Vagina (tissue), 2 donors: Measurements from ENCODE around the gene HES5. TPM values are rescaled to one million over a fixed set of nuclear protein-coding genes. Genes with fewer than 3 reads are reported as not detected.

Experiments used
- DNase-seq, 2 donors: peaks; one replicate each; pipeline ENCODE4 v3.0.0-alpha.2; 2017; ENCODE audit errors: extremely low spot score in 2 of 2
- H3K27ac ChIP-seq: fragments of 200-600 bp; sonication (generic); one replicate; pipeline ENCODE4 v1.5.1; 2019
- H3K27me3 ChIP-seq: fragments of 200-600 bp; sonication (generic); one replicate; pipeline ENCODE4 v1.5.1; 2019
- H3K36me3 ChIP-seq, 2 donors: fragments of 200-600 bp; sonication (generic); one replicate each; pipeline ENCODE4 v1.5.1; 2017 to 2019
- H3K4me1 ChIP-seq: fragments of 200-600 bp; sonication (generic); one replicate; pipeline ENCODE4 v1.5.1; 2019
- H3K4me3 ChIP-seq, 2 donors: fragments of 200-600 bp; sonication (generic); 1 replicate in 1 of 2; 2 replicates in 1 of 2; pipeline ENCODE4 v1.5.1; 2016 to 2019
- H3K9me3 ChIP-seq: fragments of 200-600 bp; sonication (generic); one replicate; pipeline ENCODE4 v1.5.1; 2019
- POLR2A ChIP-seq, 2 donors: fragments of 450-650 bp; IDR thresholded peaks; one replicate each; pipeline ENCODE4 v1.6.1; 2017; ENCODE audit warnings: antibody characterized with exemption in 2 of 2, mild to moderate bottlenecking in 2 of 2, moderate library complexity in 2 of 2
- POLR2AphosphoS5 ChIP-seq, 2 donors: sonication (generic); formaldehyde crosslinking; IDR thresholded peaks; one replicate each; pipeline ENCODE4 v1.9.0; 2017; ENCODE audit warnings: antibody characterized with exemption in 2 of 2, mild to moderate bottlenecking in 2 of 2, low read depth in 1 of 2; ENCODE audit not compliant: insufficient read depth in 1 of 2
- intact Hi-C: fragments of 100-400 bp; cut with DNase I; formaldehyde crosslinking; loops from one replicate; pipeline ENCODE4 v1.15.1; 2023
- total RNA-seq: library from RNA; depleted of rRNA; stranded (reverse); fragments of >200 nt; gene quantifications from one replicate; pipeline ENCODE4 v1.2.3, GENCODE V29; 2016
- TF ChIP-seq, protein P1 (sequence below), 3 experiments: fragments of 450-650 bp in 2 of 3; fragments of 200-600 bp in 1 of 3; sonication (generic) in 1 of 3; IDR thresholded peaks; one replicate each; pipeline ENCODE4 v1.5.1; 2017 to 2019; ENCODE audit warnings: antibody characterized with exemption in 3 of 3, mild to moderate bottlenecking in 2 of 3, moderate library complexity in 2 of 3

Gene HES5
- total RNA-seq, 1 donor from 2014 or later: not detected

DNA sequence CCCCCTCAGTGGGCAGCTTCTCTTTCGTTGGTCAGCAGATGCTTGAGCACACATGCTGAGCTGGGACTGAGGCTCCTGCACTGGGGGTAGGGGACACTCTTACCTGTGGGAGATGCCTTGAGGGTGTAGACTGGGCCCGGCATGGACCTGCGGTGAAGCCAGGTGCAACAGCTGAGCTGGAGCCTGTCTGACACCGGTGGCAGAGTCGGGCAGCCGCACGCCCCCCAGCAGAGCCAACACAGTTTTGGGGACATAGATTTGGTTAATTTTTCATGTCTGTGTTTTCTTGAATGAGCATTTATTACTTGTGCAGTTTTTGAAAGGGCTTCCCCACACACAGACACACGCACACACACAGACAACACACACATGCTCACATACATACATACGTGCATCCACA is 5.9 kb upstream of the HES5 start:
- no peaks in the 10 kb centered on the region for H3K36me3 ChIP-seq
- no peak overlapping the region for H3K4me3 ChIP-seq
- TF ChIP-seq, protein P1, sequence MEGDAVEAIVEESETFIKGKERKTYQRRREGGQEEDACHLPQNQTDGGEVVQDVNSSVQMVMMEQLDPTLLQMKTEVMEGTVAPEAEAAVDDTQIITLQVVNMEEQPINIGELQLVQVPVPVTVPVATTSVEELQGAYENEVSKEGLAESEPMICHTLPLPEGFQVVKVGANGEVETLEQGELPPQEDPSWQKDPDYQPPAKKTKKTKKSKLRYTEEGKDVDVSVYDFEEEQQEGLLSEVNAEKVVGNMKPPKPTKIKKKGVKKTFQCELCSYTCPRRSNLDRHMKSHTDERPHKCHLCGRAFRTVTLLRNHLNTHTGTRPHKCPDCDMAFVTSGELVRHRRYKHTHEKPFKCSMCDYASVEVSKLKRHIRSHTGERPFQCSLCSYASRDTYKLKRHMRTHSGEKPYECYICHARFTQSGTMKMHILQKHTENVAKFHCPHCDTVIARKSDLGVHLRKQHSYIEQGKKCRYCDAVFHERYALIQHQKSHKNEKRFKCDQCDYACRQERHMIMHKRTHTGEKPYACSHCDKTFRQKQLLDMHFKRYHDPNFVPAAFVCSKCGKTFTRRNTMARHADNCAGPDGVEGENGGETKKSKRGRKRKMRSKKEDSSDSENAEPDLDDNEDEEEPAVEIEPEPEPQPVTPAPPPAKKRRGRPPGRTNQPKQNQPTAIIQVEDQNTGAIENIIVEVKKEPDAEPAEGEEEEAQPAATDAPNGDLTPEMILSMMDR (IDR thresholded peaks at IDR 0.05): no peak
- TF ChIP-seq POLR2AphosphoS5 (IDR thresholded peaks at IDR 0.05; ENCODE audit: insufficient read depth in 1 of 2, low read depth in 1 of 2) (no peak), POLR2A (IDR thresholded peaks at IDR 0.05) (no peak)
- intact Hi-C loops: no loop called here
- H3K27ac ChIP-seq: no peak overlapping the region
- H3K27me3 ChIP-seq: no peaks in the 10 kb centered on the region
- no peaks in the 10 kb centered on the region for H3K9me3 ChIP-seq
- H3K4me1 ChIP-seq: peaks cover 54% of the 10 kb centered on the region
- DNase-seq: no peak

DNA sequence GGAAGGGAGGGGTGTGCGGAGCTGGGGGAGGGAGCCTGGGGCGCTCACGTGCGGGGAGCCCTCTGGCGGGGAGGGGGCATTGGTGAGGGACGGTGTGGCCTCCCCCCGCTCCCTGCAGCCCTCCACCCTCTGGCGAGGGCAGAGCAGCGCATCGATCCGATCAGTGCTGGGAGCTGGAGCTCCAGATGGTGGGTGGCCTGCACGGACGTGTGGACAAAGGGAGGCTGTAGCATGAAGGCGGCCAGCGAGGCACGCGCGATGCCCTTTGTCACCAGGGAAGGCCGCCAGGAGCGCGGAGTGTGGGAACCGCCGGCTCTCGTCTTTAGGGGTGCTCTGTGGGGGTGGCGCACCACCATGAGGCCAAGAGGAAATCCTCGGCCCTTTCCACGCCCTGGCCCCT is 5.4 kb upstream of the HES5 start:
- Histone ChIP-seq H3K27ac (no peak overlapping the region), H3K4me1 (peaks cover 54% of the 10 kb centered on the region), H3K36me3 (no peaks in the 10 kb centered on the region), H3K4me3 (no peak overlapping the region), H3K9me3 (no peaks in the 10 kb centered on the region), H3K27me3 (no peaks in the 10 kb centered on the region)
- DNase-seq: no peak
- intact Hi-C loops: no loop called here
- TF ChIP-seq, protein P1 (IDR thresholded peaks at IDR 0.05): no peak
- TF ChIP-seq POLR2A (IDR thresholded peaks at IDR 0.05) (no peak), POLR2AphosphoS5 (IDR thresholded peaks at IDR 0.05; ENCODE audit: insufficient read depth in 1 of 2, low read depth in 1 of 2) (no peak)

DNA sequence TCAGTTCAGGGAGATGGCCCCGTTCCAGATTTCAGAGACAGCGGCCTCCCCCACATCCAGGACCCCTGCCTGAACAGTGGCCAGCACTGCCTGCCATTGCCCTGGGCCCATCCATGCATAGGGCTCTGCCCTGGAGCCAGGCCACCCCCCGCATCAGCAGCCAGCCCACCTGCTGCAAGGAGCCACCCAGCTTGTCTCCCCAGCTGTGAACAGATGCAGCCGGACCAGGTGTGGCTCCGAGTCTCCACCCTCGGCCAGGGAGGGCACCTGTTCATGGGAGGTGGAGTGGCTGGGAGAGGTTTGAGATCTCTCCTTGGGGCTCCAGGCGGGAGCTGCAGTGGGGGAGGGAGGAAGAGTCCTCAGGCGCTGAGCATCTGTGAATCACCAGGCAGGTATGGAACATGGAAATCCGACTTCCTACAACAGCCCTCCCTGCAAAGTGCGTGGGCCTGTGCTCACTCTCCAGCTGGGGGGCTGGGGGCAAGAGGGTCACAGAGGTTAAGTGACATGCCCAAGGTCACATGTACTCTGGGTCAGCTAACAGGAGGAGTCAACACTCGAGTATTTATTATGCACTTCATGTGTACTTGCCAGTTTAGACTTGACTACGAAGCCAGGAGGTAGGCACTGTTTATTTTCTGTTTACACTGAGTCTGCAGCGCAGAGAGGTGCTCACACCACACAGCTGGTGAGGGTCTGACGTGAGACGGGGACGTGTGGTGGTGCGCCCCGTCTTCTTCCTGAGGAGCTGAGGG is 4.8 kb upstream of the HES5 start:
- Histone ChIP-seq H3K4me1 (peaks cover 55% of the 10 kb centered on the region), H3K27ac (no peak overlapping the region), H3K4me3 (no peak overlapping the region), H3K36me3 (no peaks in the 10 kb centered on the region), H3K27me3 (no peaks in the 10 kb centered on the region), H3K9me3 (no peaks in the 10 kb centered on the region)
- intact Hi-C loops: no loop called here
- DNase-seq: no peak
- TF ChIP-seq POLR2A (IDR thresholded peaks at IDR 0.05) (no peak), POLR2AphosphoS5 (IDR thresholded peaks at IDR 0.05; ENCODE audit: insufficient read depth in 1 of 2, low read depth in 1 of 2) (peak in 1 of 2 donors; percentile 38)
- TF ChIP-seq, protein P1 (IDR thresholded peaks at IDR 0.05): no peak

DNA sequence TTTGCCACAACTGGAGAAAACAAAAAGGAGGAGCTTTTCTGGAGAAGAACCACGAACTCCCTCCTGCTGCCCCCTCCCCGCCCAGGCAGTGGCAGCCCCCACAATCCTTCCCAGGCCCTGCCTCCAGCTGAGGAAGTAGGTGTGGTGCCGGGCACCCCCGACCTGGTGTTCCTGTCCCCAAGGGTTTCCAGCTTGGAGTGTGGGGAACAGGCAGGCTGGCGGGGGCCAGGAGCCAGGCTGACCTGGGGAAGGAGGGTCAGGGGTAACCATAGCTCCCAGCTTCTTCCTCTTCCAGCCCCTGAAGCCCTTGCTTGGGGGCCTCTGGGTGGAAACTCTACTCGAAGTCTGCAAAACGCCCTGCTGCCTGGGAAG is 4.2 kb upstream of the HES5 start:
- TF ChIP-seq POLR2A (IDR thresholded peaks at IDR 0.05) (no peak), POLR2AphosphoS5 (IDR thresholded peaks at IDR 0.05; ENCODE audit: insufficient read depth in 1 of 2, low read depth in 1 of 2) (no peak)
- TF ChIP-seq, protein P1 (IDR thresholded peaks at IDR 0.05): no peak
- Histone ChIP-seq H3K4me1 (peaks cover 55% of the 10 kb centered on the region), H3K27me3 (no peaks in the 10 kb centered on the region), H3K27ac (no peak overlapping the region), H3K4me3 (no peak overlapping the region), H3K9me3 (no peaks in the 10 kb centered on the region), H3K36me3 (no peaks in the 10 kb centered on the region)
- intact Hi-C loops: no loop called here
- no peak for DNase-seq

DNA sequence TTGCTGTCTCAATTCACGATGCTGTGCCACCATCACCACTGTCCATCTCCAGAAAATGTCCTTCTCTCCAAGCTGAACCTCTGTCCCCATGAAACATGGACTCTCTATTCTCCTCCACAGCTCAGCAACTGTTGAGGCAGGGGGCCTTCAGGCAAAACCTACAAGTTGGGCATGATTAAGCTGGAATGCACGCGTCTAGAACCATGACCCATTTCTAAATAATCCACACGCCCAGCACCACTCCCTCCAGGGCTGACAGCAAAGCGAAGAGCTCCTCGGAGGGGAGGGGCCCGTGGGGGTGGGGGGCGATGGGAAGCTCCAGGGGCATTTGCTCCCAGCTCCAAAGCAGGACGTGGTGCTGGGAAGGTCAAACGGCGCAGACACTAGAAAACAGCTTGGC is 3.3 kb upstream of the HES5 start:
- Histone ChIP-seq H3K36me3 (no peaks in the 10 kb centered on the region), H3K9me3 (no peaks in the 10 kb centered on the region), H3K27ac (no peak overlapping the region), H3K4me1 (peaks cover 63% of the 10 kb centered on the region), H3K27me3 (no peaks in the 10 kb centered on the region), H3K4me3 (no peak overlapping the region)
- no peak for DNase-seq
- TF ChIP-seq POLR2A (IDR thresholded peaks at IDR 0.05) (no peak), POLR2AphosphoS5 (IDR thresholded peaks at IDR 0.05; ENCODE audit: insufficient read depth in 1 of 2, low read depth in 1 of 2) (no peak)
- TF ChIP-seq, protein P1 (IDR thresholded peaks at IDR 0.05): no peak
- intact Hi-C loops: no loop called here
